HepG2 (cell line): ENCODE data around the gene RAB40C. TPM values are rescaled to one million over a fixed set of nuclear protein-coding genes. Genes with fewer than 3 reads are reported as not detected.

ENCODE experiments used
- ATAC-seq: fragments of 200-7000 bp; cut with Tn5 transposase; 3 replicates; pipeline ENCODE4 v1.9.1; 2020; ENCODE audit warnings: mild to moderate bottlenecking, moderate library complexity
- BruUV-seq: library from RNA; stranded (reverse); fragments of 400-500 nt; replicated peaks from 2 replicates; lab custom pipeline; 2021; lab: Mats Ljungman, UMichigan
- CTCF ChIA-PET: fragments of 300-600 bp; formaldehyde crosslinking; extraction: SDS; loops from one replicate; lab custom pipeline; 2021; ENCODE audit warnings: low total read pairs, inconsistent platforms, low intra/inter-chr PET ratio; lab: Yijun Ruan, JAX
- POLR2A ChIA-PET: fragments of 350-600 bp; sonication (Branson Sonifier 250); formaldehyde crosslinking; loops from one replicate; lab custom pipeline; 2020; ENCODE audit warnings: antibody characterized with exemption, inconsistent platforms; lab: Yijun Ruan, JAX
- DNase-seq: peaks from one replicate; pipeline ENCODE4 v3.0.0-alpha.2; 2015; ENCODE audit warnings: low spot score
- FAIRE-seq: peaks from 3 replicates; lab custom pipeline; 2011; peaks lifted over from hg19 to GRCh38; lab: Jason Lieb, UNC
- H2AFZ ChIP-seq: one replicate; pipeline ENCODE4 v1.6.1; 2011; ENCODE audit warnings: low read length, inconsistent platforms
- H3K27ac ChIP-seq: fragments of 300-600 bp; 3 replicates; pipeline ENCODE4 v1.8.0; 2011; ENCODE audit warnings: mixed run types, mild to moderate bottlenecking, mixed read lengths, low read length, inconsistent platforms; ENCODE audit not compliant: insufficient read depth; ENCODE audit errors: extremely low read length
- H3K27me3 ChIP-seq, 2 experiments: fragments of 200-600 bp in 1 of 2; 2 replicates in 1 of 2; 3 replicates in 1 of 2; pipeline versions ENCODE4 v1.6.0 to v1.8.0; 2011; ENCODE audit warnings: low read length in 2 of 2, mild to moderate bottlenecking in 2 of 2, moderate library complexity in 2 of 2, inconsistent platforms in 1 of 2; ENCODE audit not compliant: insufficient read depth in 2 of 2, control insufficient read depth in 1 of 2
- H3K36me3 ChIP-seq, 2 experiments: fragments of 200-600 bp in 1 of 2; replicated peaks in 1 of 2; 2 replicates in 1 of 2; 3 replicates in 1 of 2; pipeline versions ENCODE4 v1.5.1 to v1.8.0; 2011; ENCODE audit warnings: low read length in 2 of 2, inconsistent platforms in 1 of 2; ENCODE audit not compliant: insufficient read depth in 2 of 2, control insufficient read depth in 1 of 2
- H3K4me1 ChIP-seq: 2 replicates; pipeline ENCODE4 v1.5.1; 2012; ENCODE audit warnings: low read length, inconsistent platforms; ENCODE audit not compliant: insufficient read depth
- H3K4me2 ChIP-seq: 2 replicates; pipeline ENCODE4 v1.6.0; 2011; ENCODE audit warnings: low read depth, low read length, inconsistent platforms
- H3K4me3 ChIP-seq, 3 experiments: fragments of 200-600 bp in 1 of 3; sonication (generic), shearing (Covaris generic) in 1 of 3; replicated peaks in 1 of 3; 2 replicates each; pipeline ENCODE4 v1.5.1; 2011 to 2016; ENCODE audit warnings: low read length in 3 of 3, inconsistent platforms in 2 of 3, low read depth in 2 of 3, mild to moderate bottlenecking in 2 of 3, control low read depth in 1 of 3, mixed read lengths in 1 of 3; ENCODE audit not compliant: insufficient read depth in 1 of 3
- H3K79me2 ChIP-seq: one replicate; pipeline ENCODE4 v1.6.1; 2011; ENCODE audit warnings: low read length, inconsistent platforms; ENCODE audit not compliant: insufficient read depth
- H3K9ac ChIP-seq: 2 replicates; pipeline ENCODE4 v1.6.0; 2011; ENCODE audit warnings: mild to moderate bottlenecking, low read depth, low read length, inconsistent platforms; ENCODE audit not compliant: insufficient read depth
- H3K9me3 ChIP-seq: 2 replicates; pipeline ENCODE4 v1.5.1; 2012; ENCODE audit warnings: mild to moderate bottlenecking, low read length
- H4K20me1 ChIP-seq: 2 replicates; pipeline ENCODE4 v1.6.0; 2011; ENCODE audit warnings: inconsistent platforms, mild to moderate bottlenecking, low read length, moderate library complexity; ENCODE audit not compliant: insufficient read depth
- CBFB ChIP-seq: sonication (generic); formaldehyde crosslinking; IDR thresholded peaks from 2 replicates; pipeline ENCODE4 v1.4.0; 2020; ENCODE audit warnings: missing genetic modification reagents
- CBX5 ChIP-seq: sonication (generic); formaldehyde crosslinking; IDR thresholded peaks from 2 replicates; pipeline ENCODE4 v1.4.0; 2020; ENCODE audit warnings: missing genetic modification reagents, borderline replicate concordance
- FOSL2 ChIP-seq: sonication (generic); formaldehyde crosslinking; IDR thresholded peaks from 2 replicates; pipeline ENCODE4 v1.4.0; 2020; ENCODE audit warnings: missing genetic modification reagents
- HES4 ChIP-seq: sonication (generic); formaldehyde crosslinking; IDR thresholded peaks from 2 replicates; pipeline ENCODE4 v1.9.0; 2021; ENCODE audit warnings: mild to moderate bottlenecking, missing genetic modification reagents, borderline replicate concordance
- HNF4G ChIP-seq, 2 experiments: sonication (generic) in 1 of 2; formaldehyde crosslinking in 1 of 2; IDR thresholded peaks; 2 replicates each; pipeline versions ENCODE4 v1.4.0 to v1.6.1; 2011 to 2020; ENCODE audit warnings: borderline replicate concordance in 2 of 2, low read depth in 2 of 2, mild to moderate bottlenecking in 2 of 2, low read length in 1 of 2, missing genetic modification reagents in 1 of 2, moderate library complexity in 1 of 2
- IRF2 ChIP-seq: IDR thresholded peaks from 2 replicates; pipeline ENCODE4 v1.6.1; 2018; ENCODE audit warnings: missing genetic modification reagents, missing compliant biosample characterization
- KMT2B ChIP-seq: IDR thresholded peaks from 2 replicates; pipeline ENCODE4 v1.6.1; 2016; ENCODE audit warnings: missing genetic modification reagents, missing compliant biosample characterization
- MIER3 ChIP-seq: IDR thresholded peaks from 2 replicates; pipeline ENCODE4 v1.6.1; 2016; ENCODE audit warnings: missing compliant biosample characterization, borderline replicate concordance
- PAF1 ChIP-seq: IDR thresholded peaks from 2 replicates; pipeline ENCODE4 v1.6.1; 2016; ENCODE audit warnings: missing genetic modification reagents, missing compliant biosample characterization
- PLRG1 ChIP-seq: fragments of 450-650 bp; conservative IDR thresholded peaks from 2 replicates; pipeline ENCODE4 v1.6.1; 2016
- RARG ChIP-seq: sonication (generic); formaldehyde crosslinking; IDR thresholded peaks from 2 replicates; pipeline ENCODE4 v1.4.0; 2020; ENCODE audit warnings: low read depth, mild to moderate bottlenecking, missing genetic modification reagents
- SRSF9 ChIP-seq: fragments of 200-400 bp; formaldehyde crosslinking; IDR thresholded peaks from 2 replicates; pipeline ENCODE4 v1.6.1; 2018; ENCODE audit warnings: borderline replicate concordance, mild to moderate bottlenecking, low read depth, low read length; ENCODE audit not compliant: insufficient read depth, poor library complexity, severe bottlenecking
- TCF7L2 ChIP-seq: IDR thresholded peaks from 2 replicates; pipeline ENCODE4 v1.6.1; 2011; ENCODE audit warnings: mild to moderate bottlenecking, low read depth, low read length, moderate library complexity
- YEATS2 ChIP-seq: sonication (generic); formaldehyde crosslinking; IDR thresholded peaks from 2 replicates; pipeline ENCODE4 v1.4.0; 2020; ENCODE audit warnings: missing genetic modification reagents, borderline replicate concordance
- ZMYM3 ChIP-seq: sonication (generic); formaldehyde crosslinking; IDR thresholded peaks from 2 replicates; pipeline ENCODE4 v1.5.1; 2020; ENCODE audit warnings: mild to moderate bottlenecking, missing genetic modification reagents
- ZNF674 ChIP-seq: sonication (generic); formaldehyde crosslinking; IDR thresholded peaks from 2 replicates; pipeline ENCODE4 v1.5.0; 2020; ENCODE audit warnings: low read depth, mild to moderate bottlenecking, missing genetic modification reagents
- ZNF788 ChIP-seq: sonication (generic); formaldehyde crosslinking; IDR thresholded peaks from 2 replicates; pipeline ENCODE4 v1.5.0; 2020; ENCODE audit warnings: mild to moderate bottlenecking, missing genetic modification reagents, borderline replicate concordance
- WGBS: methylation state at CpG from one replicate; pipeline ENCODE4 v1.1.6; 2017; ENCODE audit warnings: low lambda C conversion rate; 5-methylcytosine and 5-hydroxymethylcytosine counted together
- in situ Hi-C: cut with HindIII; loops from 2 replicates; pipeline ENCODE4 v1.10.0; 2017; ENCODE audit warnings: low pct_unique_long_range_greater_than_20kb; ENCODE audit not compliant: extremely low pct_ligation_motif_present
- intact Hi-C: fragments of 100-400 bp; cut with micrococcal nuclease; formaldehyde crosslinking; loops from one replicate; pipeline ENCODE4 v1.10.0; 2022; ENCODE audit not compliant: unreplicated experiment
- polyA plus RNA-seq, 8 experiments: library from polyadenylated mRNA; depleted of rRNA in 3 of 8; stranded (reverse) in 7 of 8; unstranded in 1 of 8; fragments of >200 nt; fragmentation: Illumina TruSeq in 4 of 8; extraction: Trizol in 4 of 8; gene quantifications; 2 replicates each; pipeline versions ENCODE4 v1.2.1 to v1.2.3, GENCODE V29; 2011 to 2016; ENCODE audit warnings: low read depth in 4 of 8, missing spikeins in 1 of 8, mixed read lengths in 1 of 8; ENCODE audit not compliant: insufficient read depth in 1 of 8
- total RNA-seq, 5 experiments: library from RNA; depleted of rRNA; stranded (reverse); fragments of >200 nt; fragmentation: Illumina TruSeq; extraction: Trizol; gene quantifications; 2 replicates each; pipeline ENCODE4 v1.2.3, GENCODE V29; 2016; ENCODE audit warnings: low read depth in 1 of 5
- TF ChIP-seq, protein P1 (sequence below): sonication (generic); formaldehyde crosslinking; IDR thresholded peaks from 2 replicates; pipeline ENCODE4 v1.4.0; 2020; ENCODE audit warnings: missing genetic modification reagents

Gene RAB40C
- total and polyA plus RNA-seq, 2 of the 13 experiments (the other 11 are each of a cell fraction or from before 2014, with no cell fraction given): 7.7 to 11.5 TPM

DNA sequence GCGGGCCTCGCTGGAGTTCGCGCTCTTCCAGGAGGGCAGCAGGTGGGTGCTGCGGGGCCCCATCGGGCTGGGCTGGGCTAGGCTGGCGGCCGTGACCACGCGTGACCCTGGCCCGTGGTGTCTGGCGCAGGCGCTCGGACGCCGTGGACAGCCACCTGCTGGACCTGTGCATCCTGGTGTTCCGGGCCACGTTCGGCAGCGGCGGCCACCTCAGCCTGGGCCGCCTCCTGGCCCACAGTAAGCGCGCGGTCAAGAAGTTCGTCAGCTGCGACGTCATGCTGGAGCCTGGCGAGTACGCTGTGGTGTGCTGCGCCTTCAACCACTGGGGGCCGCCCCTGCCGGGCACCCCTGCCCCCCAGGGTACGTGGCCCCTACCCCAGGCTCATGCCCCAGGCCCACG, 37.7 kb upstream of the RAB40C start:
- ChIA-PET CTCF (no interaction called here), POLR2A (interaction anchor here (0.5 kb wide), 1 partner anchor 429 kb away, joined by 3 read pairs; no protein-coding TSS in a partner anchor)
- no peak for ATAC-seq
- Histone ChIP-seq H4K20me1 (no peaks in the 10 kb centered on the region), H3K4me2 (no peak overlapping the region), H3K9me3 (no peaks in the 10 kb centered on the region), H3K9ac (no peak overlapping the region), H2AFZ (no peak overlapping the region), H3K79me2 (no peaks in the 10 kb centered on the region), H3K27ac (no peak overlapping the region), H3K36me3 (peaks cover 4 to 8% of the 10 kb centered on the region in 2 experiments; a peak in 2 of 5 replicates), H3K4me1 (peaks cover 36% of the 10 kb centered on the region), H3K27me3 (0 out of 5 replicates have a peak, but pooled peaks cover 0 to 1% of the 10 kb centered on the region in 2 experiments), H3K4me3 (no peak overlapping the region)
- no peak for DNase-seq
- in situ Hi-C loops (no loop called here), intact Hi-C loops (no loop called here)
- no TSS peak for BruUV-seq
- TF ChIP-seq TCF7L2: no peak
- TF ChIP-seq ZNF674 (CRISPR knock-in tag): no peak
- TF ChIP-seq, protein P1, sequence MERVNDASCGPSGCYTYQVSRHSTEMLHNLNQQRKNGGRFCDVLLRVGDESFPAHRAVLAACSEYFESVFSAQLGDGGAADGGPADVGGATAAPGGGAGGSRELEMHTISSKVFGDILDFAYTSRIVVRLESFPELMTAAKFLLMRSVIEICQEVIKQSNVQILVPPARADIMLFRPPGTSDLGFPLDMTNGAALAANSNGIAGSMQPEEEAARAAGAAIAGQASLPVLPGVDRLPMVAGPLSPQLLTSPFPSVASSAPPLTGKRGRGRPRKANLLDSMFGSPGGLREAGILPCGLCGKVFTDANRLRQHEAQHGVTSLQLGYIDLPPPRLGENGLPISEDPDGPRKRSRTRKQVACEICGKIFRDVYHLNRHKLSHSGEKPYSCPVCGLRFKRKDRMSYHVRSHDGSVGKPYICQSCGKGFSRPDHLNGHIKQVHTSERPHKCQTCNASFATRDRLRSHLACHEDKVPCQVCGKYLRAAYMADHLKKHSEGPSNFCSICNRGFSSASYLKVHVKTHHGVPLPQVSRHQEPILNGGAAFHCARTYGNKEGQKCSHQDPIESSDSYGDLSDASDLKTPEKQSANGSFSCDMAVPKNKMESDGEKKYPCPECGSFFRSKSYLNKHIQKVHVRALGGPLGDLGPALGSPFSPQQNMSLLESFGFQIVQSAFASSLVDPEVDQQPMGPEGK (CRISPR knock-in tag): no peak
- no peak for TF ChIP-seq PAF1
- no peak for TF ChIP-seq ZMYM3
- TF ChIP-seq HNF4G (IDR thresholded peaks at IDR 0.05; ENCODE audit: borderline replicate concordance, low read depth, low read length): no peak
- no peak for TF ChIP-seq HNF4G (CRISPR knock-in tag; IDR thresholded peaks at IDR 0.05; ENCODE audit: borderline replicate concordance, low read depth)
- TF ChIP-seq FOSL2 (CRISPR knock-in tag): no peak
- no peak for TF ChIP-seq HES4 (CRISPR knock-in tag)
- no peak for TF ChIP-seq IRF2 (CRISPR knock-in tag)
- no peak for TF ChIP-seq YEATS2 (CRISPR knock-in tag)
- no peak for TF ChIP-seq KMT2B (CRISPR knock-in tag)
- no peak for TF ChIP-seq CBX5 (CRISPR knock-in tag)
- no peak for TF ChIP-seq RARG (CRISPR knock-in tag)
- no peak for TF ChIP-seq PLRG1
- TF ChIP-seq ZNF788: no peak
- TF ChIP-seq MIER3 (CRISPR knock-in tag): no peak
- no peak for TF ChIP-seq CBFB
- TF ChIP-seq SRSF9: no peak
- no peak for FAIRE-seq
- WGBS: 98% methylated on average over 16 of the region's 35 CpGs
